Breast epithelium (tissue), 3 donors: ENCODE data around the gene AFG1L.

Experiments used
- POLR2A ChIP-seq: fragments of 450-650 bp; IDR thresholded peaks from one replicate; pipeline ENCODE4 v1.6.1; 2016; ENCODE audit warnings: antibody characterized with exemption, mild to moderate bottlenecking, moderate library complexity
- TF ChIP-seq, protein P1 (sequence below), 3 donors: fragments of 450-650 bp; IDR thresholded peaks; one replicate each; pipeline ENCODE4 v1.5.1; 2016 to 2017; ENCODE audit warnings: antibody characterized with exemption in 3 of 3, mild to moderate bottlenecking in 3 of 3, moderate library complexity in 3 of 3

DNA sequence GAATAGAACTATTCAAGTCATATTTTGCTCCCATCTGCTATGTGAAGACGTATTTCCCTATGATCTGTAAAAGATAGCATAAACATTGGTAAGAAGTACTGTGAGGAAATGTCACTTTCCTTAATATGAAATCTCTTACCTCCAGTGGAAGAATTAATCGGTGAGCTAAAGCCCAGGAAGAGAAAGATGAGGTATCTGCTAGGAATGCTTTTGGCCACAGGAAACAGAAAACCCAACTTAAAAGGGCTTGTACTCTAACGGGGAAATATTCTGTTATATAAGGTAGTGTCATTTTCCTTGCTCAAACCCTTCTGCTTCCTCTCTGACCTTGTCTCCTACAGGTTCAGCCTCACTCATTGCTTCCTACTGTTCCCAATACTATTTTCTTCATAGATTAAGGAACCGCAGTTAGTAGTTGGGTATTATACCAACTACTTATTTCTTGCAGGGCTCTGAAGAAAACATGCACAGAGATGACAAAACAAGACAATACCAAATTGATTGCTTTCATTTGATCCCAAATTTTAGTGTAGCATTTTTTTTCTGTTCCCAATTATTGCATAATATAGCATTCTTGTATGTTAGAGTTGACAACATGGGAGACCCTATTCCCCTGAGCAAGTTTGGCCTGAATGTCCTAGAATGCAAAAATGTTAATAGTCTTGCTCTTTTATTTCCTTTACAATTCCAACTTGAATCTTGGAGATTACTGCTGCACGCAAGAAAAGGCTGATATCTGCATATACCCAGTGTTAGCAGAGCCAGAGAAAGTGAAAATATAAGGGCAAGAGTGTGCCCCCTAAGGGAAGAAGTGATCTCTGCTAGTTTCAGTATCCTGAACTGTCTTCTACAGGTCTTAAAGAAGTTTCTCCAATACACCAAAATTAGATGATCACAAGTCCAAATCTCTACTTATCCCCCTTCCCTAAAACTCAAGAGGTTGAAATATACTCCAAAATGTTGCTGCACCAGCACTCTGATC, 65.3 kb downstream of the AFG1L start:
- TF ChIP-seq, protein P1, sequence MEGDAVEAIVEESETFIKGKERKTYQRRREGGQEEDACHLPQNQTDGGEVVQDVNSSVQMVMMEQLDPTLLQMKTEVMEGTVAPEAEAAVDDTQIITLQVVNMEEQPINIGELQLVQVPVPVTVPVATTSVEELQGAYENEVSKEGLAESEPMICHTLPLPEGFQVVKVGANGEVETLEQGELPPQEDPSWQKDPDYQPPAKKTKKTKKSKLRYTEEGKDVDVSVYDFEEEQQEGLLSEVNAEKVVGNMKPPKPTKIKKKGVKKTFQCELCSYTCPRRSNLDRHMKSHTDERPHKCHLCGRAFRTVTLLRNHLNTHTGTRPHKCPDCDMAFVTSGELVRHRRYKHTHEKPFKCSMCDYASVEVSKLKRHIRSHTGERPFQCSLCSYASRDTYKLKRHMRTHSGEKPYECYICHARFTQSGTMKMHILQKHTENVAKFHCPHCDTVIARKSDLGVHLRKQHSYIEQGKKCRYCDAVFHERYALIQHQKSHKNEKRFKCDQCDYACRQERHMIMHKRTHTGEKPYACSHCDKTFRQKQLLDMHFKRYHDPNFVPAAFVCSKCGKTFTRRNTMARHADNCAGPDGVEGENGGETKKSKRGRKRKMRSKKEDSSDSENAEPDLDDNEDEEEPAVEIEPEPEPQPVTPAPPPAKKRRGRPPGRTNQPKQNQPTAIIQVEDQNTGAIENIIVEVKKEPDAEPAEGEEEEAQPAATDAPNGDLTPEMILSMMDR (IDR thresholded peaks at IDR 0.05), result no peak
- no peak for TF ChIP-seq POLR2A
